Cardiac fibroblast (primary cell): ENCODE data around the gene ZBTB39.
"Not testable (repeated sequence)": the region's sequence is repeated elsewhere in the genome, so short reads cannot be mapped to it uniquely, and the experiment has no call there.

Source experiments
- DNase-seq, 2 donors: peaks; one replicate each; pipeline versions ENCODE4 v3.0.0 to v3.0.0-alpha.2; 2010; ENCODE audit warnings: low read depth in 2 of 2
- H3K4me3 ChIP-seq, 2 donors: replicated peaks in 1 of 2; 1 replicate in 1 of 2; 2 replicates in 1 of 2; pipeline ENCODE4 v1.5.1; 2011; ENCODE audit warnings: low read depth in 2 of 2, low read length in 2 of 2, mild to moderate bottlenecking in 2 of 2, moderate library complexity in 1 of 2
- TF ChIP-seq, protein P1 (sequence below): IDR thresholded peaks from one replicate; pipeline ENCODE4 v1.5.1; 2011; ENCODE audit warnings: low read depth, mild to moderate bottlenecking, low read length, inconsistent platforms

Gene ZBTB39

DNA sequence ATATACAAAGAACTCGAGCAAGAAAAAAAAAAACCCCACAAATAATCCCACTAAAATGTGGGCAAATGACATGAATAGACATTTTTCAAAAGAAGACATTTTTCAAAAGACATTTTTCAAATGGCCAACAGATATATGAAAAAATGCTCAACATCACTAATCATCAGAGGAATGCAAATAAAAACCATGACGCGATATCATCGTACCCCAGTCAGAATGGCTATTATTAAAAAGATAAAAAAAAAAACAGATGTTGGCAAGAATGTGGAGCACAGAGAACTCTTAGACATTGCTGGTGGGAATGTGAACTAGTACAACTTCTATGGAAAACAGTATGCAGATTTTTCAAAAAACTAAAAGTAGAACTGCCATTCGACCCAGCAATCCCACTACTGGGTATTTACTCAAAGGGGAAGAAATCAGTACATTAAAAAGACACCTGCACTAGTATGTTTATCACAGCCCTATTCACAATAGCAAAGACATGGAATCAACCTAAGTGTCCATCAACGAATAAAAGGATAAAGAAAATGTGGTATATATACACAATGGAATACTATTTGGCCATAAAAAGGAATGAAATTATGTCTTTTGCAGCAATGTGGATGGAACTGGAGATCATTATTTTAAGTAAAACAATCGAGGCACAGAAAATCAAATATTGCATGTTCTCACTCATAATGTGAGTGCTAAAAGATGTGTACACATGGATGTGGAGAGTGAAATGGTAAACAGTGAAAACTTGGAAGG, 16.3 kb downstream of the ZBTB39 start:
- DNase-seq: no peak
- TF ChIP-seq, protein P1, sequence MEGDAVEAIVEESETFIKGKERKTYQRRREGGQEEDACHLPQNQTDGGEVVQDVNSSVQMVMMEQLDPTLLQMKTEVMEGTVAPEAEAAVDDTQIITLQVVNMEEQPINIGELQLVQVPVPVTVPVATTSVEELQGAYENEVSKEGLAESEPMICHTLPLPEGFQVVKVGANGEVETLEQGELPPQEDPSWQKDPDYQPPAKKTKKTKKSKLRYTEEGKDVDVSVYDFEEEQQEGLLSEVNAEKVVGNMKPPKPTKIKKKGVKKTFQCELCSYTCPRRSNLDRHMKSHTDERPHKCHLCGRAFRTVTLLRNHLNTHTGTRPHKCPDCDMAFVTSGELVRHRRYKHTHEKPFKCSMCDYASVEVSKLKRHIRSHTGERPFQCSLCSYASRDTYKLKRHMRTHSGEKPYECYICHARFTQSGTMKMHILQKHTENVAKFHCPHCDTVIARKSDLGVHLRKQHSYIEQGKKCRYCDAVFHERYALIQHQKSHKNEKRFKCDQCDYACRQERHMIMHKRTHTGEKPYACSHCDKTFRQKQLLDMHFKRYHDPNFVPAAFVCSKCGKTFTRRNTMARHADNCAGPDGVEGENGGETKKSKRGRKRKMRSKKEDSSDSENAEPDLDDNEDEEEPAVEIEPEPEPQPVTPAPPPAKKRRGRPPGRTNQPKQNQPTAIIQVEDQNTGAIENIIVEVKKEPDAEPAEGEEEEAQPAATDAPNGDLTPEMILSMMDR: no peak

DNA sequence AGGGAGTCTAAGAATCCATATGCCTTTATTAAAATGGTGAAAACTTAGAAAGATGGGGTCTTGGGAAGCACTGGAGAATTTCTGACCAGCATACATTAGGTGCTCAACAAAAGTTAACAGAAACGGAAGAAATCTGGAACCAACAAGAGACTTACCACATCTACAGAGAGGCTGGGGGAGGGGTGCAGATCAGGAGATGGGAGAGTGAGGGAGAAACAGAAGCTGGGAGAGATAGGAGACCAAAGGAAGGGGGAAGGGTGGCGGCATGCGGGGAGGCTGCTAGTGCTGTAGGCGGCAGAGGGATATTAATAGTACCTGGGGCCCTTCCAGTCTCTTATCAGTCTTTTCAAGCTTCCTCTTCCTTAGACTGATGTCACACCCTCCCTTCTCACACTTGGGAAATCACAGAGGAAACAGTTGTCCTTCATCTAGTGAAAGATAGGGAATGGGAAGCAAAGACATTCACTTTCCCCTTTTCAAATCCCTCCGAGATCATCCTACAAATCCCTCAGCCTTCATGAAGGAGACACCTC, 18.1 kb downstream of the ZBTB39 start:
- TF ChIP-seq, protein P1: no peak
- DNase-seq: peak in 1 of 2 donors; percentile 50
- no peak overlapping the region for H3K4me3 ChIP-seq

More for the DNA sequence above, 16.3 kb downstream of the ZBTB39 start:
- no peak overlapping the region for H3K4me3 ChIP-seq

DNA sequence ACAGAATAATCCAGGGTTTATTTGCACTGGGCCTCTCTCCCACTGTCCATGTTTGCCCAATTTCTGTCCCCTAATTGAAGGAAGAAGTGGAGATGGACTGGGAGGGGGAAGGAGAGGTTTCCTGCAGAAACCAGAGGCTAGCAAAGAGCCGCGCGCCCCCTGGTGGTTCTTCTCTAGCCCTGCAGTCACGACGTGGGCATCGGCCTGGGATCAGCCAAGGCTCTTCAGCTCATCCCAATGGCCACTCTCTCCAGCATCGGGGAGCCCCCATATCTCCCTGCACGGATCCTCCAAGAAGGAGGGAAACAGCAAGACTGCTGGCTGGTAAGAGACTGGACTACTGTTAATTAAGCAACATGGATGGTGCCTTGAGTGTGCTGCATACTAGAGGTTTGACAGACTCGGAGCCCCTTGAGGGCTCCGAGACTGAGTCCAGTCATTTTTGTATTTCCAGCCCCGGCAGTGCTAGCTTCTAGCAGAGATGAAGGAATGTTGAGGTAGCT, 18.7 kb downstream of the ZBTB39 start:
- TF ChIP-seq, protein P1: peak; percentile 97
- no peak overlapping the region for H3K4me3 ChIP-seq
- DNase-seq: peak; percentile 82 to 87

DNA sequence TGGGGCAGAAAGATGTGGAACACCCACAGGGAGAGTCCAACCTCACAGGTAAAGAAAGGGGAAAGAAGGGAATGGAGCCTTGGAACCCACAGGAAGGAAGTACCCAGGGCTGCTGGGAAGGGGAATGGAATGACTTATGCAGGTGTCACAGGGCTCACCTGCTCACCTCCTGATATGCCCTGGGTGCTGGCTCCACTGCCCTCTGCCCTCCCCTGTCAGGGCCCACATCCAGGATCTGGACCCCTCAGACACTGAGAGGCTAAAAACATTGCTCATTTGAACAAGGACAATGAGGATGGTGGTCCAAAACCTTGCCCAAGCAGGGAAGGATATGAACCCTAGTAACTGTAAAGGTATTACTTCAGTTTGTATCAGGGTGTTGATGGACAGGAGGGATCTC, 19.3 kb downstream of the ZBTB39 start:
- DNase-seq: no peak
- TF ChIP-seq, protein P1: no peak
- no peak overlapping the region for H3K4me3 ChIP-seq

DNA sequence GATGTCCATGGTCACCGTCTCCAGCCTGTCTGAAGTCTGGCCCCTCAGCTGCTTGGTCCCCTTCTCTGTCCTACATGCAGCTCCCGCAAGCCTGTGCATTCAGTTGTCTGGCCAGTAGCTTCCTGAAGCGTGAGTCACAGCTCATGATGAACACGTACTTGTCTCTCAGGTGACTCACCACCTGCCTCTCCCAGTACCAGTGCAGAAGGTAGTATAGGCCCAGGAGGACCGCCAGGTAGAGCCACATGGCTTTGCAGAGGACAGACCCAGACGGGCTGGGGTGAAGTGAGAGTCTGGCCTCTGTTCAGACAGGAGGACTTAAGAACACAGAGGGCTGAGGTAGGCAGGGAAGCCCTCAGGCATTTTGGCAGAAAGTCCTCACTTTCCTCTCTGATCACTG, 20.6 kb downstream of the ZBTB39 start:
- peak in 1 of 2 donors; percentile 29 for DNase-seq
- H3K4me3 ChIP-seq: not testable (repeated sequence)

DNA sequence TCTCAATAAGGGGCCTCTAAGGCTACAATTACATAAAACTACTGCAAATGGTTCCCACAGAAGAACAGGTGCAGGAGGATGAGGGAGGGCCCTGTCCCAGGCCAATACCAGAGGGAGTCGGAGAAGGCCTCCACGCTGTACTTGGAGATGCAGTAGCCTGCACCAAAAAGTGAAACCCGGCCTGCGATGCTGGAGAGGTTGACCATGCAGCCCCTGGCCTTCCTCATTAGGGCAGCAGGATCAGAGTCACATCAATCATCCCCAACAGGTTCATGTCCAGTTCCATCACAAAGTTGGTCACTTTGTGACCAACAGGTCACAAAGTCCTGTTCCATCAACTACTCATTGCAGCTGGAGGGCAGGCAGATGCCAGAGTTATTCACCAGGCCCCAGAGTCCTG, 23.0 kb downstream of the ZBTB39 start:
- H3K4me3 ChIP-seq: no peak overlapping the region
- DNase-seq: no peak
- TF ChIP-seq, protein P1: no peak

DNA sequence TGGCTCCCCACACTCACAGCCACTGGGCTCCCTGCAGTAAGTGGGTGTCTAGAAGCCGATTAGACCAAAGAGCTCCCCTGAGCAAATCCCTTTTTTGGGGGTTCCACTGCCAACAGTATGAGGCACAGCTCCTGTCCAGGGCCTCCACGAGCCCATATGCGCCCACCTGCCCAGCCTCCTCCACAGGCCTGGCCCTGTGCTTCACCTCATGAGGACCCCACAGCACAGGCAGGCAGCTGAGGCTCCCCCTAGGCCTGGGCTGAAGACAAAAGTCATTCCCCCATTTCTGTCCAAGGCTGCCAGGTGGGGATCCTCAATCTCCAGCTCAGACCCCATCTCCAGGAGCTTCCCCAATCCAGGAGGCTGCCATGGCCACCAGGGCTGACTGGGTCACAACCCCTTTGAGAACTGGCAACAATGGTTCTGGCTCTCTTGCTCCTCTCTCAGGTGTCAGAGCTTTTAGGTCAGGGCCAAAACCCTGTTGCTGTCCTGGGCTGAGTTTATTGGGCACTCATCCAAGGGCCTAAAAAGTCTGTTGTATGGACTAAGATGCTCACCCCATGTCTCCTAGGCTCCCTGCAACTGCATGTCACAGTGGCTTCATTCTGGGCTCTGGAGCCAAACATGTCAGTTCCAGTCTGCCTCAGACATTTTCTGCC, 23.6 kb downstream of the ZBTB39 start:
- not testable (repeated sequence) for DNase-seq, H3K4me3 ChIP-seq
